GM12864 (cell line): ENCODE measurements around the gene LDLRAD3.

Experiments
- DNase-seq: peaks from one replicate; pipeline ENCODE4 v3.0.0-alpha.2; 2011; ENCODE audit warnings: low read depth
- H3K4me3 ChIP-seq: 2 replicates; pipeline ENCODE4 v1.5.1; 2011; ENCODE audit warnings: mild to moderate bottlenecking, low read depth, low read length, control low read depth
- CTCF ChIP-seq: IDR thresholded peaks from 2 replicates; pipeline ENCODE4 v1.5.1; 2011; ENCODE audit warnings: low read depth, mild to moderate bottlenecking, moderate library complexity, low read length, control low read depth, inconsistent platforms; ENCODE audit errors: missing control alignments

Gene LDLRAD3

GRCh38 chr11:36103933-36104530 lies 160.2 kb downstream of the LDLRAD3 start:
- no peak for TF ChIP-seq CTCF
- no peak for DNase-seq
- no peak overlapping the region for H3K4me3 ChIP-seq

GRCh38 chr11:36104660-36104992 lies 160.8 kb downstream of the LDLRAD3 start:
- H3K4me3 ChIP-seq = no peak overlapping the region
- no peak for DNase-seq
- TF ChIP-seq CTCF = no peak

- no peak for TF ChIP-seq CTCF
- DNase-seq = no peak
- no peak overlapping the region for H3K4me3 ChIP-seq
Measured at GRCh38 chr11:36105743-36106581, 162.1 kb downstream of the LDLRAD3 start.

- no peak overlapping the region for H3K4me3 ChIP-seq
- no peak for TF ChIP-seq CTCF
- DNase-seq = no peak
Measured at GRCh38 chr11:36107547-36107946, 163.7 kb downstream of the LDLRAD3 start.

- DNase-seq = no peak
- no peak for TF ChIP-seq CTCF
- H3K4me3 ChIP-seq = no peak overlapping the region
Measured at GRCh38 chr11:36108881-36109589, 165.2 kb downstream of the LDLRAD3 start.

GRCh38 chr11:36109590-36109849 lies 165.7 kb downstream of the LDLRAD3 start:
- no peak for TF ChIP-seq CTCF
- H3K4me3 ChIP-seq = no peak overlapping the region

More at GRCh38 chr11:36109590-36109849, 165.7 kb downstream of the LDLRAD3 start:
- no peak for DNase-seq
